ENCODE measurements around the gene PPFIBP1. TPM values are rescaled to one million over a fixed set of nuclear protein-coding genes. Genes with fewer than 3 reads are reported as not detected.
"Not testable (repeated sequence)": the region's sequence is repeated elsewhere in the genome, so short reads cannot be mapped to it uniquely, and the experiment has no call there.

Gene PPFIBP1
- total RNA-seq, 1 donor from 2014 or later, result 56.4 TPM

DNA sequence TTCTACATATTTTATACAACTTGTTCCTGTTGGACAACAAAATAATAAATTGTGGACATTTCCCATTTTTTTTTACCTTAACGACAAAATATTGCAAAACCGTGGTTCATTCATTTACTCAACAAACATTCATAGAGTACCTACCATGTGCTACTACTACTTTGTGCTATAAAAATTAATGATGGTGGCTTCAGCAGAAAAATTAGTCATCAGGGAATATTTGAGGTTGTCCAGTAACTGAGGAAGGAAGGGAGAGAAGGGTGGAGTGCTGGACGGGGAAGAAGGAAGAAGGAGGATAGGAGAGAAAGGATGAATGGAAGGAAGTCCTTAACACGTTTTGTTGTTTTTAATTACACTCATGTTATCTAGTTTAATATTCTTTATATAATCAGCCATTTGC, 53.7 kb downstream of the PPFIBP1 start:
- H3K36me3 ChIP-seq, result peaks cover 0 to 12% of the 10 kb centered on the region in 2 donors
- TF ChIP-seq CTCF (IDR thresholded peaks at IDR 0.05), result no peak
- H3K27me3 ChIP-seq, result no peaks in the 10 kb centered on the region
- H3K27ac ChIP-seq, result no peak overlapping the region
- H3K9me3 ChIP-seq, result no peaks in the 10 kb centered on the region
- no peak for DNase-seq (ENCODE audit: low spot score in 2 of 2)
- intact Hi-C loops (cut with DNase I), result no loop called here
- no peak overlapping the region for H3K4me3 ChIP-seq
- peaks cover 0 to 25% of the 10 kb centered on the region in 2 donors for H3K4me1 ChIP-seq

DNA sequence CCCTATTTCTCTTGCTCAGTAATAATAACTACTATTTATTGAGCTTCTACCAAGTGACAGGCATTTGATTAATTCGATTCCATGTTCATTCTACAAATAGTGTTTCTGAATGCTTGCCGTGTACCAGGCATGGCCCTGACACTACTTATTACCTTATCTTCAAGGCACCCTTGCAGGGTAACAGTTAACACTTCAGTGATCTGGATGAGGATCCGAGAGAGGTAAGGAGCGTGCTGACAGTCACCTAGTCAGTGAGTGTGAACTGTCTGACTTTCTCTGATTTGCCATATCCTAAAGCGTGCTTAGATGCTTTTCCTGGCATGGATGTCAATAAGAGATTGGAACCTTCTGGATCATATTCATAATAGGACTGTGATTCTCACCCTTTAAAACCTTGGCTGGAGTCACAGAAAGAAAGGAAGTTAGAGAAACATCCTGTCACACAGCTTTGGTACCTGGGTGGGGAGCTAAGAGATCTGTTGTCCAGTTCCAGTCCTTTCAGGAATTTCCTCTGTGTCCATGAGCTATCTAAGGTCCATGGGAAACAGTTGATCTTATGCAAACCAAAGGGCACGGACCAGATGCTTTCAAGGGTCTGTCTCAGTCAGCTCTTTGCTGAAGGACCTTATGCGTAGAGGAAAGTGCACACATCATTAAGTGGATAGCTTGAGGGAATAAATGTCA, 54.8 kb downstream of the PPFIBP1 start:
- Histone ChIP-seq H3K36me3 (peaks cover 0 to 12% of the 10 kb centered on the region in 2 donors), H3K27ac (no peak overlapping the region), H3K9me3 (no peaks in the 10 kb centered on the region), H3K27me3 (no peaks in the 10 kb centered on the region), H3K4me3 (no peak overlapping the region), H3K4me1 (peaks cover 0 to 29% of the 10 kb centered on the region in 2 donors)
- DNase-seq (ENCODE audit: low spot score in 2 of 2), result no peak
- intact Hi-C loops (cut with DNase I), result no loop called here
- no peak for TF ChIP-seq CTCF (IDR thresholded peaks at IDR 0.05)

- no peak for DNase-seq (ENCODE audit: low spot score in 2 of 2)
- H3K4me1 ChIP-seq, result peaks cover 0 to 15% of the 10 kb centered on the region in 2 donors
- no peaks in the 10 kb centered on the region for H3K9me3 ChIP-seq
- H3K36me3 ChIP-seq, result peaks cover 0 to 12% of the 10 kb centered on the region in 2 donors
- H3K27ac ChIP-seq, result no peak overlapping the region
- H3K4me3 ChIP-seq, result no peak overlapping the region
- H3K27me3 ChIP-seq, result no peaks in the 10 kb centered on the region
- intact Hi-C loops (cut with DNase I), result no loop called here
- no peak for TF ChIP-seq CTCF (IDR thresholded peaks at IDR 0.05)
Measured at GRCh38 chr12:27580561-27581330, 56.7 kb downstream of the PPFIBP1 start.

DNA sequence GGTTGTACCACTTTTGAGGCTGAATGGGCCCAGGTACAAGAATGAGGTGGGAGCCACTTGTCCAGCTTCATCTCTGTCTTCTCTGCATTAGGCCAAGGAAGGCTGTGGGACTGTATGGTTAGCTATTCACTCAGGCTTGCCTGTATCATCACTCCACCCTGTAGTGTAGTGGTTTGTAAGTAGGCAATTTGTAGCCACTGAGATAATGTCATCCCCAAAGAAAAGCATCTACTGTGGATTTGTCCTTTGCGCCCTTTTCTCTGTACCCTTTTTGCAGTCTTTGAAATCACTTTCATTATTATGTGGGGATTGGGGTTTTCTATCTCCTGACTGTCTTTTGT, 57.3 kb downstream of the PPFIBP1 start:
- intact Hi-C loops (cut with DNase I); H3K27me3 ChIP-seq; DNase-seq (ENCODE audit: low spot score in 2 of 2); H3K27ac ChIP-seq; H3K9me3 ChIP-seq; H3K4me3 ChIP-seq: not testable (repeated sequence)
- Histone ChIP-seq H3K4me1 (peaks cover 0 to 11% of the 10 kb centered on the region in 2 donors), H3K36me3 (peaks cover 0 to 12% of the 10 kb centered on the region in 2 donors)

DNA sequence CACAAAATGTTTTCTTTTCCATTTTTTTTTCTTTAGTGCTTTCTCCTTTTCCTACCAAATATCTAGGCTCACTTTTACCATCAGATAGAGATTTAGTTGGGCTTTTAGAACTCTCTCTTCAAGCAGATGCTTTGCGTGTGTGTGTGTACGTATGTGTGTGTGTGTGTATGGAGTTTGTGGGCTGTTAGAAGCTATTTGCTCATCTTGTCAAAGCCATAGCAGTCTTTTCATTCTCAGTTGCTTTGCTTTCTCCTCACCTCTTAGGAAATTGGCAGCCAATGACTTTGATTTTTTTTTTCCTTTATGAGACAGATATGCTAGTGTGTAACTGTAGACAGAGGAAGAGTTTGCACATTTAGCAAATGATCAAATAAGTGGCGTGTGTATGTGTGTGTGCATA, 57.8 kb downstream of the PPFIBP1 start:
- DNase-seq (ENCODE audit: low spot score in 2 of 2); H3K4me3 ChIP-seq; intact Hi-C loops (cut with DNase I); H3K4me1 ChIP-seq; H3K9me3 ChIP-seq; H3K27me3 ChIP-seq: not testable (repeated sequence)
- Histone ChIP-seq H3K27ac (peak overlapping the region in 1 of 2 donors; percentile 1), H3K36me3 (peaks cover 0 to 12% of the 10 kb centered on the region in 2 donors)

DNA sequence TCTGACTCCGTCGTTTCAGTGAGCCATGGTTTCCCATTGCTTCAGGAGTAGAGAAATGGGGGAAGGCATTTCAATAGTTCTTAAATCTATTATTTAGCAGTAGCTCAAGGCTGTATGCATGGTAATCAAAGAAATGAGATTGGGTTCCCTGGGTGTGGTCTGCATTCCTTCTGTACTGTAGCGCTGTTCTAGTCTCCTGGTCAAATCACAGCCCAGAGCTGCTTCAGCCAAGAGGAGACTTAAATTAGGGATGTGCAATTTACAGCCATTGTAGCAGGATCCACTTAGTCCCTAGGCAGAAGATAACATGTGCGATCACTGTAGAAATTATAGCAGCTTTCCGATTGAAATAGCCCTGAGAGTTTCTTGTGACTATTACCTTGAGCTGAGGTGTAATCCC, 58.4 kb downstream of the PPFIBP1 start:
- H3K36me3 ChIP-seq, result peaks cover 0 to 12% of the 10 kb centered on the region in 2 donors
- H3K27ac ChIP-seq; H3K9me3 ChIP-seq; H3K27me3 ChIP-seq; H3K4me3 ChIP-seq; intact Hi-C loops (cut with DNase I); H3K4me1 ChIP-seq; DNase-seq (ENCODE audit: low spot score in 2 of 2): not testable (repeated sequence)

DNA sequence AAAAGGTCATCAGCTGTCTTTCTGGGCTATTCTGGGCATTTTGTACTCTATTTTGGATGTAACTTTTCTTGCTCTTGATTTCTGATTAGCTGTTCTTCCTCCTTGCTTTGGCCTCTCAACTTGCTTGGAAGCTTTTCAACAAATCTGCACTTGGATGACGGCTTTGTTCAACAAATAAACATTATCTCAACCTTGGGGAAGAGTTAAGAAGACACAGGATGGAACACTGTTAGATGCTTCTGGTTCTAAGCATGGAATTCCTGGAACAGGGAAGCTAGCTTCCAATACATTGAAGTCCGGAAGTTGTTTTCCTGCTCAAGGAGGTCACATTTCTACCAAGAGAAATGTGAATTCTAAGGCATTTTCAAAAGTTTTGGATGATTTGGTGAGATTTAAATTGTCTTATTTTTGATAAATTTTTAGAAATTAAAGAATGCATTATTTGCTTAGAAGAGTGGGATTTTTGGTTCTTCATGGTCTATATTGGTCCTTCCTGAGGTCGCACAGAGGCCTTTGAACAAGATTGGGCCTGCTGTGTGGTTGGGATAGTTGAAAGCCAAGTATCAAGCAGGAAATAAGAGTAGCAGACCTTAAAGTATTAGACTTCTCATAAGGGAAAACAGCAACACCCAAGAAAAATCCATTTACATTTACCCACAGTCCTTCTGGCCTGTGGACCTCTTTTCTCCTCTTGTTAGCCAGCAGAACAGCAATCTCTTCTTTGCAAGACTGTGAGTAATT, 59.2 kb downstream of the PPFIBP1 start:
- Histone ChIP-seq H3K4me3 (no peak overlapping the region), H3K36me3 (peaks cover 0 to 12% of the 10 kb centered on the region in 2 donors), H3K9me3 (no peaks in the 10 kb centered on the region), H3K4me1 (peaks cover 0 to 11% of the 10 kb centered on the region in 2 donors), H3K27ac (peak overlapping the region; percentile 36 to 38), H3K27me3 (no peaks in the 10 kb centered on the region)
- no peak for TF ChIP-seq CTCF (IDR thresholded peaks at IDR 0.05)
- no peak for DNase-seq (ENCODE audit: low spot score in 2 of 2)
- intact Hi-C loops (cut with DNase I), result no loop called here
